Lower leg skin (tissue), 3 donors: ENCODE results near the gene BIRC7.

Experiments used
- CTCF ChIP-seq, 3 donors: fragments of 450-650 bp; IDR thresholded peaks; one replicate each; pipeline ENCODE4 v1.5.1; 2016; ENCODE audit warnings: antibody characterized with exemption in 3 of 3, mild to moderate bottlenecking in 3 of 3, moderate library complexity in 2 of 3
- POLR2A ChIP-seq, 2 donors: fragments of 450-650 bp; IDR thresholded peaks; one replicate each; pipeline ENCODE4 v1.6.1; 2016 to 2017; ENCODE audit warnings: antibody characterized with exemption in 2 of 2, mild to moderate bottlenecking in 1 of 2, moderate library complexity in 1 of 2

GRCh38 chr20:63274381-63275228, 38.9 kb downstream of the BIRC7 start:
- TF ChIP-seq CTCF (IDR thresholded peaks at IDR 0.05) (no peak), POLR2A (IDR thresholded peaks at IDR 0.05) (no peak)
